Measurements from ENCODE around the gene PGLYRP2.
"Not testable (repeated sequence)": the region's sequence is repeated elsewhere in the genome, so short reads cannot be mapped to it uniquely, and the experiment has no call there.

The PGLYRP2 gene

GRCh38 chr19:15479391-15480345 is at the start of gene PGLYRP2:
Gene PGLYRP2 (minus strand): TSS chr19:15479501. CDS start chr19:15479371, 130 bp downstream.
- DNase-seq, result no peak

- DNase-seq, result no peak
Observed at GRCh38 chr19:15527705-15528104, 48.4 kb upstream of the PGLYRP2 start.

GRCh38 chr19:15526408-15526807 is 47.1 kb upstream of the PGLYRP2 start:
- DNase-seq, result no peak

- no peak for DNase-seq
Observed at GRCh38 chr19:15525291-15525690, 46.0 kb upstream of the PGLYRP2 start.

- DNase-seq, result no peak
Observed at GRCh38 chr19:15524781-15525180, 45.5 kb upstream of the PGLYRP2 start.

- DNase-seq, result no peak
Observed at GRCh38 chr19:15519433-15519976, 40.2 kb upstream of the PGLYRP2 start.

GRCh38 chr19:15517778-15518177 is 38.5 kb upstream of the PGLYRP2 start:
- DNase-seq, result no peak

GRCh38 chr19:15516363-15516762 is 37.1 kb upstream of the PGLYRP2 start:
- no peak for DNase-seq

GRCh38 chr19:15515227-15515625 is 35.9 kb upstream of the PGLYRP2 start:
- DNase-seq, result not testable (repeated sequence)

- no peak for DNase-seq
Observed at GRCh38 chr19:15511671-15512424, 32.5 kb upstream of the PGLYRP2 start.

- peak; percentile 34 for DNase-seq
Observed at GRCh38 chr19:15508035-15508710, 28.9 kb upstream of the PGLYRP2 start, which contains the start of gene CYP4F22. Gene CYP4F22 (plus strand): TSS chr19:15508525. CDS start chr19:15525337, 16,812 bp downstream.

- DNase-seq, result no peak
Observed at GRCh38 chr19:15507068-15508034, 28.1 kb upstream of the PGLYRP2 start.

GRCh38 chr19:15506074-15506571 is 26.8 kb upstream of the PGLYRP2 start:
- no peak for DNase-seq

GRCh38 chr19:15502264-15502663 is 23.0 kb upstream of the PGLYRP2 start:
- DNase-seq, result no peak

- DNase-seq, result no peak
Observed at GRCh38 chr19:15501596-15501995, 22.3 kb upstream of the PGLYRP2 start.

- DNase-seq, result no peak
Observed at GRCh38 chr19:15498910-15499309, 19.6 kb upstream of the PGLYRP2 start.

GRCh38 chr19:15498156-15498858 is 19.0 kb upstream of the PGLYRP2 start:
- DNase-seq, result no peak

GRCh38 chr19:15495151-15495550 is 15.8 kb upstream of the PGLYRP2 start:
- DNase-seq, result no peak

GRCh38 chr19:15488489-15489226 is 9.4 kb upstream of the PGLYRP2 start:
- no peak for DNase-seq

GRCh38 chr19:15487038-15487437 is 7.7 kb upstream of the PGLYRP2 start:
- DNase-seq, result no peak

Data from activated T-cell treated with anti-CD3 and anti-CD28 coated beads, Interleukin-2, amount 50 U/mL, for 1 hour (primary cell).